Sigmoid colon (tissue), 4 donors: ENCODE measurements around the gene MED13L.

Experiments
- CTCF ChIP-seq, 4 experiments: fragments of 450-650 bp in 3 of 4; fragments of 200-600 bp in 1 of 4; IDR thresholded peaks; one replicate each; pipeline ENCODE4 v1.5.1; 2016 to 2019; ENCODE audit warnings: antibody characterized with exemption in 4 of 4, mild to moderate bottlenecking in 3 of 4, moderate library complexity in 2 of 4
- POLR2AphosphoS5 ChIP-seq, 4 donors: sonication (generic); formaldehyde crosslinking; IDR thresholded peaks; one replicate each; pipeline ENCODE4 v1.6.1; 2017; ENCODE audit warnings: antibody characterized with exemption in 4 of 4

- TF ChIP-seq CTCF (IDR thresholded peaks at IDR 0.05) (no peak), POLR2AphosphoS5 (IDR thresholded peaks at IDR 0.05) (no peak)
These were observed 66.7 kb downstream of the MED13L start for GRCh38 chr12:116210762-116211161.
